Measurements from ENCODE around the gene PNMA8A.

The PNMA8A gene

DNA sequence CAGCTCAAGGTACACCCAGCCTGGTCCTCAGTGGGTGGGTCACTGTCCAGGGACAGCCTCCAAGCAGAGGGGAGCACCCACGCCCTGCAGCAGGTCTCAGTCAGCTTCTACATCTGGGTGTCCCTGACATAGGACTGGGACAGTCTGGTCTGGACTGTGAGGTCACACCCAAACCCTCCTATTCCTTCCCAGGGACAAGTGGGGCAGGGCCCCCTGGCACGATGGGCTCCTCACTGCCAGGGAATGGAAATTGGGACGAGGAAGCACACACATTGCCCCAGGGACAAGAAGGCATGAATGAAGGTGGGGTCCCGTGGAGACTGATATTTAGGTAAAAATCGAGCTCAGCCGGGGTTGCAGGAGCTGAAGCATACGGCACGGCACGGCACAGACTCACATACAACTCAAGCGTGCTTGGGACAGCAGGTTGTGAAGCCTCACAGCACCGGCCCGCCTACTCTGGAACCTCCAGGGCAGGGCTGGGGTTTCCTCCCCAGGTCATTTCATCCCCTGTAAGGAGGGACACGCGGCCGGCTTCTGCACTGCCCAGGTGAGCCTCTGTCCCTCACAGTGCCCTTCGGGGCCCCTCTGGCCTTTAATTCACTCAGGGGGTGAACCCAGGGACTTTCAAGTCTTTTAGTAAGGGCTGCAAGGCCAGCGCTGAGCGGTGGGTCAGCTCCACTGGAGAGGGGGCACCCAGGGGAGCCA is 20.8 kb upstream of the PNMA8A start:
- DNase-seq = no peak

DNA sequence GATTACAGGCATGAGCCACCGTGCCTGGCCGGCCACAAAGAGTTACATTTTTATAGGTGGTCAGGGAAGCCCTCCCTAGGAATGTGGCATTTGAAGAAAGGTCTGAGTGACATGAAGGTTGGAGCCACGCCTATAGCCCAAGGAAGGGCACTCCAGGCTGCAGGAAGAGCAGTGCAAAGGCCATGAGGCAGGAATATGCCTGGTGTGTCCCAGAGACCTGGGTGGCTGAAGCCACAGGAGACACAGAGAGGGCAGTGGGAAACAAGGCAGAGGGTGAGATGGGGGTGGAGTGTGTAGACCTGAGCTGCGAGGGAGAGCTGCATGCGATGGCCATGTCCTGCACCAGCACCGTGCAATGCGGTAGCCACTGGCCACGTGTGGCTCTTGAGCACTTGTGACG is 19.4 kb upstream of the PNMA8A start:
- DNase-seq = no peak

DNA sequence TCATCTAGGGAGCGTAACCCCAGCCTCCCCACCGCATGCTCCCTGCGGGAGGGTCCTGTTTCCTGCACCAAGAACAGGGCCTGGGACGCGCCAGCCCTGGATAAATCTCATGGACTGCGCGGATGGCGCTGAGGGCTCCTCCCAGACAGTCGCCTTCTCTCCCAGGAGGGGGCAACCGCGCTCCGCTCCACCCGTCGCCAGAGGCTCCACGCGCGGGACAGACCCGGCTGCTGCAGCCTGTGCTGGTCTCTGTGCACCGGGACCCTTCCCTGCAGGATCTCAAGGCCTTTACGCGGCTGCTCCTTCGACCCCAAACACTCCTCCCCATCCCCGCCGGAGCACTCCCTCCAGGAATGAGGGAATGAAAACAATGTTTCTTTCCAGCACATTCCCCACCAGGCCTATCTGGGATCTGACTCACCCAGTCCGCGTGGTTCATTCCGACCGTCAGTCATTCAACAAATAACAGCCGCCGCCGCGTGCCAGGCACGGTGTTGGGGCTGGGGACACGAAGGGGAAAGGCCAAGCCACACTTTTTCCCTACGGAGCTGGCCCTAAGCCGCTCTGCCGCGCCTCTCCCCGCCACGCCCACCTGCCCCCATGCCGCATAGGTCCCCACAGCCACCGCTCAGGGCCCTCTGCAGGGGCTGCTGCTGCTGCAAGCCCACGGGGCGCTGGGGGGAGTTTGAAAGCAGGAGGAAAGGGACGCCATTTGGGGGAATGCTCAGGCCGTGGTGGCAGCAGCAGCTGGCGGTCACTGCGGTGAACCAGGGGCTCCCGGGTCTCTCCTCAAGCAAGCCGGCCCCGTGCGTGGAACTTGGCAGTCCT is 18.3 kb upstream of the PNMA8A start:
- DNase-seq = no peak

DNA sequence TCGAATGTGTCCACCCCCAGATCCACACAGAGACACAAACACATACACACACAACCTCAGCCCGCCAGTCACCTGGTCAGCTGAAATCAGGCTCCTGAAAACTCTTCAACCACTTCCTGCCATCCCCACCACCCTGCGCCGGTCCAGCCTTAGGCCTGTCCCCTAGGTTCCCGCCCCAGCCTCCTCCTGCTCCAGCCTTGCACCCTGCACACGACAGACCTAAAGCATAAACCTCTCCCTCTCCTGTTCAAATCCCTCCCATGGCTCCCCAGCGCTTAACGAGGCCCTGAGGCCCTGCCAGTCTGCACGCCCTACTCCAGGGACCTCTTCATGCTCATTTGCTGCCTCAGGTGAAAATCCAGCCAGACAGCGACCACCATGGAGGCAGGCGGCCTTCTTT is 17.2 kb upstream of the PNMA8A start:
- no peak for DNase-seq

DNA sequence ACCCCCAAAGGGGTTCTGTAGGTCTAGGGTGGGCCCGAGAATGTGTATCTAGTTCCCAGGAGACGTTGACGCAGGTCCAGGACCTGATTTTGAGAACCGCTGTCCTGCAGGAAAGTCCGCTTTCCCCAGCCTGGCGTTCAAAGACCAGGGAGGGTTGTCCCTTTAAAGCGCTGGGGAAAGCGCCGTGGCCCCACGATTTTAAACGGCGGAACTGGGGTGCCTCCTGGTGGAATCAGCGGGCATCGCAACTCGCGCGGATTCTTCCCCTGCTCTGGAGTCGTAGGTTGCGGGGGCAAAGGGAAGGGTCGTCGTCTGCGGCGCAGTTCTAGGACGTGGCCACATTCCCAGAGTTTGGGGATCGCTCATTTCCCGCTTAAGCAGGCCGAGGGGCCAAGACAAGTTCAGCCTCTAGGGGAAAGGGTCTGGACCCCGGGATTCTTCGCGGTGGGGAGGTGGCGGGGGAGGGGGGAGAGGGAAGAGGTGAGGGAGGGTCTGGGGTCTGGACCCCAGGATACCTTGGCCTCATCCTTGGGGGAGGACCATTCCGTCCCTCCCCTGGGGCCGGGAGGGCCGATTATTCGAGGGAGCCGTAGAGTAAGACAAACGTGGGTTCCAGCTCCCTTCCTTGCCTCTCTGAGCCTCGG is 16.6 kb upstream of the PNMA8A start:
- peak; percentile 90 for DNase-seq

DNA sequence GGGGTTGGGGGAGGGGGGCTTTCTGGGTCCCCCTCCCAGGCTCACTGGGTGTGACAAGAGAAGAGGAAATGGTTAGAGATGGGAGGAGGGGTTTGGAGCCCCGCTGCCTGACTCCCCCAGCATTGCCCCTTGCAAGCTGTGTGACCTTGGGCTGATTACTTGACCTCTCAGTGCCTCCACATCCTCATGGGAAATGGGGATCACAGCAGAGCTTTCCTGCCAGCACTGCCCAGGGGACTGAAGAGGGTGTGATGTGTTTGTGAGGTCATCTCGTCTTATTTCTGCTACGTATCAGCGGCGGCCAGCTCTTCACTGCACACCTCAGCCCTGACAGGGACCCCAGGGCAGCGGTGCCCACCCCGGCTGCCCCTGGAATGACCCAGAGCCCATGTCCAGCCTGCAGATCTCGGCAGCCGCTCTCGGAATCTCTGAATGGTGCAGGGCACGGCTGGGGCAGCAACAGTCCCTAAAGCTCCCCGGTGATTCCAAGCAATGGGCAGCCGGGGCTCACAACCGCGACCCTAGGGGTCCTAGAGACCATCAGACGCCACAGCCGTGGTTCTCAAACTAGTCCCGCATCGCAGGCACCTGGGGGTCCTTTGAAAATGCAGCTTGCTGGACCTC is 15.9 kb upstream of the PNMA8A start:
- DNase-seq = no peak

DNA sequence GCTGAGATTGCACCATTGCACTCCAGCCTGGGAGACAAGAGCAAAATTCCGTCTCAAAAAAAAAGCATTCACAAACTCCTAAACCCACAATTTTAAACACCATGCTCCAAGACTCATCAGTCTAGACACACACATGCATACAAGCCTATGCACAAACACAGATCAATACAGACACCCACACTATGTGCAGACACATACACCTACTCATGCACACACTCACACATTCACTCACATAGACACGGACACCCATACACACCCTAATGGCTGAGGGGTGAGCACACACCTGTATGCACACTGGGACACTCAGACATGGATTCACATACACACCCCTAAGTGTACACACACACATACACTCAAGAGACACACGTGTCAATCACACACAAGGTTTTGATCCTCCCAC is 15.0 kb upstream of the PNMA8A start:
- DNase-seq = no peak

DNA sequence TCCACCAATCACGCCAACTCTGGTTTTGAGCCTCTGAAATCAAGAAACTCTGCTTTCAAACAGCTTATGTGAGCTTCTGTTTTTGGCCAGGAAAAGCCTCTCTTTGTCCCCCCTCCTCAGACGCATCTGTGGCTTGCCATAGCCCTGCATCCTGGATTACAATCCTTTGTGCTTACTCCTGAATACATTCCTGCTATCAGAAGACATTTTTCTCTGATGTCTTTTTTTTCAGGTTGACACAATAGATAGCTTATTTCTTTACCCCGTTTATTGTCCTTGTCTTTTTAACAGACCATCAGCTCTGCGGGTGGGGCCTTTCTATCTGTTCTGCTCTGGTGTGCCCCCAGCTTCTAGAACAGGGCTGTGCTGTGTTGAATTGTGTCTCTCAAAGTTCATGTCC is 13.3 kb upstream of the PNMA8A start:
- no peak for DNase-seq

DNA sequence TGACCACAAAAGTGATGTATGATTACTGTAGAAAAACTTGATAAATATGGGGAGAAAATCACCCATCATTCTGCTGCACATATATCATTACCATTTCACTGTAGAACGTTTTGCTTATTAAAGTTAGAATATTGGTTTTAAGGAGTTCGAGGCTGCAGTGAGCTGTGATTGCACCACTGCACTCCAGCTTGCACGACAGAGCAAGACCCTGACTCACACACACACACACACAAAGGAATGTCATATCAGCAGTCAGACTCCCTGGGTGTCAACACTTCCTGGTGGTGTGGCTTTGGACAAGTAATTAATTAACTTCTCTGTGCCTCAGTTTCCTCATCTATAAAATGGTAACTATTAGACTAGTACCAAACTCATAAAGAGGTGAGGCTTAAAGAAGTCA is 11.3 kb upstream of the PNMA8A start:
- DNase-seq = no peak

DNA sequence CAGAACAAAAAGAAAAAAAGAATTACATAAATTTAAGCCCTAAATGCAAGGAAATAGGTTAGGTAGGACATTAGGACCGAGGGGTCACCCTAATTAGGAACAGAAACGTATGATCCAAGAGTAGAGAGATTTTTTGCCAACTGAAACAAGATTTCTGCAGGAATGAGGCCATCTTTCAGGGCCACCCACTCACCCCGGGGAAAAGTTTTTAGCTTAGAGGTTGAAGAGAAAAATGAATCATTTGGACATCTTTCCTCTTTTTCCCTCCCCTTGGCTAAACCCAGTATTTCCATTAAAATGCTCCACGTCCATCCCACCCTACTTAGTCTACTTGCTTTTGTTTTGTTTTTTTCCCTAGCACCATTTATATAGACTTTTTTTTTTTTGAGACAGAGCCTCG is 10.6 kb upstream of the PNMA8A start:
- no peak for DNase-seq

DNA sequence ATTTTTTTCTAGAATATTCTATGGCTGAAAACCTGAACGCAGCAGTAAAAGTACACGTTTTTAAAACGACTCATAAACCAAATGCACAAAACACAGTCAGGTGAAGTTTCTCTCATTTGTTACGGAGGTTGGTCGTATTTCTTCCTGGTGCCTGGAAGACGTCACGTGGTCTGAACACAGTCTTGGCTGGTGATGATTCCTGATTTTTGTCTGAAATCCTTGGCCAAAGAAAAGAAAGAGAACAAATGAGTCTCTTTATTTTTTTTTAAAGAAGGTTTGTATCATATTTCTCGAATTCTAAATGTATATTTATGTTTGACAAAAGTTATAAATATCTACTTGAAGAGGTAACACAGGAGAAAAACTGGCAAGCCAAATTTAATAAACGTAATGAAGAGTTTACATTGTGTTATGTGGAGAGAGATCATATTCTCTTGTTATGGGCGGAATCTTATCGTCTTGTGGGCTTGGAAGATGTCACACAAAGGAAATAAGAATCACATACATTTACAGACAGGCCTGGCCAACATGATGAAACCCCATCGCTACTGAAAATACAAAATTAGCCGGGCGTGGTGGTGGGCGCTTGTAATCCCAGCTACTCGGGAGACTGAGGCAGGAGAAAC is 10.0 kb upstream of the PNMA8A start:
- DNase-seq = no peak

DNA sequence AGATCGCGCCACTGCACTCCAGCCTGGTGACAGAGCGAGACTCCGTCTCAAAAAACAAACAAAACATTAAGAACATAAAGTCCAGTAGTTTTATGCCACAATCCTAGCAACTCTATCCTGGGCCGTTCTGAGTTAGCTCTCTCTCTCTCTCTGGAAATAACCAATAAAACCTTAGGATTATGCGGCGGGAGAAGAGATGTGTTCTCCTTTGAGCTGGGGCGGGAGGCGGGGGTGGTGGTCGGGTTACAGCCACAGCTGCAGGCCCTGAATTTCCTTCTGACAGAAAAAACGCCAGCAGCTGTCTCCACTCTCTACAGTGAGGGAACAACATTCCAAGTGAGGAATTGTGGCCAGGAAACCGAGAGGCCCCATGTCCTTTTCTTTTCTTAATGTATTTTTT is 9.1 kb upstream of the PNMA8A start:
- no peak for DNase-seq

DNA sequence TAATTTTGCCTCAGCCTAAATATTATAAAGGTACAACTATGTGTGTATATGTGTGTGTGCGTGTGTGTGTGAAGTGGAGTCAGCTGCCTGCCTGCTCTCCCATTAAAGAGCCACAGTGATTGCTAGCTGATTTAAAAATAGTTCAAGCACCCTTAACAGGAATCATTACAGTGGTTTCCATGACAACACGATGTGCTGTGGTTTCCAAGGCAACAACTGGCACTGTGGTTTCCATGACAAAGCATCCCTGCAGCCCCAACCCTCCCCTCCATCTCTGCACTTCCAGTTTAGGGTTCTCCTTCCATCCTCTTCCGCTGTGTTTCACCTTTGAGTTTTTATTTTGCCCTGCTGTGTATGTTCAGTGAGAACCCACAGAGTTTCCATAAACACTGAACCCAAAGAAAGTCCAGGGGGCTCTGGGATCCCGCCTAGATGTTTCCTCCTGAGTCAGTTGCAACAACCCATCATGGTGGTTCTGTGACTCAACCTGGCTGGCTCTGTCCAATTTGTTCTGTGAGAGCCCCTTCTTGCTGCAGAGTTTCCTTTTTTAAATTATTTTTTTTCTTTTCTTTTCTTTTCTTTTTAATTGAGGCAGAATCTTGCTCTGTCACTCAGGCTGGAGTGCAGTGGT is 7.1 kb upstream of the PNMA8A start:
- DNase-seq = no peak

DNA sequence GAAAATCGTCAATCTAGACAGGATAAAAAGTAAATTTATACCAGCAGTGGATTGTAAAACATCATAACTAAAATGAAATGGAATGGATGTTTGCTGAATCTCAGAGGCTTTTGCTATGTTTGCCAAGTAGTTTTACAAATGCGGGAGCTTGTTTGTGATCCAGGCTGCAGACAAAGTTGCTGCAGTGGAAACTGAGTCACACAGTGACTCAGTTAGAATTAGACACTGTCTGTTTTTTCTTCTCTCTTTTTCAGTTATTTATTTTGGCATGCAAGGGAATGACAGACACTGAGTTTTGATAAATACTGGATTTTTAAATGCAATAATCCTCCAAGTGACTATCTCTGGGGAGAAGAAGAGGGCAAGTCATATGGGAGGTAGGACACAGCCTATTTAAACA is 4.6 kb upstream of the PNMA8A start:
- DNase-seq = no peak

DNA sequence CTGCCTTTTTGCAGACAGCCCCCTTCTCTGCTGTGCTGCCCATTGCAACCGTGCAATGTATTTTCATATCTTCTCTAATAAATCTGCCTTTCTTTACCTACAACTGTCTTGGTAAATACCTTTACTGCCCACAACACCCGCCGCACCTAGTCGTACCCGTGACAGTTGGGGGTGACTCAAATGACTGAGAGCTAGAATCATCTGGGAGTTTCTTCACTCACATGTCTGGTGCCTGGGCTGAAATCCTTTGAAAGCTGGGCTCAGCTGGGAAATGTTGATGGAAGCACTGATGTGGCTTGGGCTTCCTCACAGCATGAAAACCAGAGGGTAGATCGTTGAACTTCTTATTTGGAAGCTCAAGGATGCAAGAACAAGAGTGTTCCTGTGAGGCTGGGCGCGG is 2.8 kb upstream of the PNMA8A start:
- no peak for DNase-seq

DNA sequence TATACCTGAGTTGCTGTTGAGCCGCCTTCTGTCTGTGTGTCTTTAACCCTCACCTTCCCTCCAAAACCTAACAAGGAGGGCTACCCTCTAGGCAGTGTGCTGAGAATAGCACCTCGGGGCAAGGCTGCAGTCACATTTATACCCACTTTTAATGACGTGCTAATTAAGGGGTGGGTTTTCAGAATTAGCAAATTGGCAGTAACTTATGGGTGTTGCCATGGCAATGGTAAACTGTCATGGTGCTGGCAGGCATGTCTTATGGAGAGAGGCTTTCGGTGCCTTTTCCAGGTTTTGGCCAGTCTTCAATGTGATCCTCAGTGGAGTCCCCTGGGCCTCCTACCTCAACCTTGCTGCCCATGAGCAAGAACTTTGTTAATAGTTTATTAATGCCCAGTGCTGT is 1.2 kb upstream of the PNMA8A start:
- DNase-seq = no peak

DNA sequence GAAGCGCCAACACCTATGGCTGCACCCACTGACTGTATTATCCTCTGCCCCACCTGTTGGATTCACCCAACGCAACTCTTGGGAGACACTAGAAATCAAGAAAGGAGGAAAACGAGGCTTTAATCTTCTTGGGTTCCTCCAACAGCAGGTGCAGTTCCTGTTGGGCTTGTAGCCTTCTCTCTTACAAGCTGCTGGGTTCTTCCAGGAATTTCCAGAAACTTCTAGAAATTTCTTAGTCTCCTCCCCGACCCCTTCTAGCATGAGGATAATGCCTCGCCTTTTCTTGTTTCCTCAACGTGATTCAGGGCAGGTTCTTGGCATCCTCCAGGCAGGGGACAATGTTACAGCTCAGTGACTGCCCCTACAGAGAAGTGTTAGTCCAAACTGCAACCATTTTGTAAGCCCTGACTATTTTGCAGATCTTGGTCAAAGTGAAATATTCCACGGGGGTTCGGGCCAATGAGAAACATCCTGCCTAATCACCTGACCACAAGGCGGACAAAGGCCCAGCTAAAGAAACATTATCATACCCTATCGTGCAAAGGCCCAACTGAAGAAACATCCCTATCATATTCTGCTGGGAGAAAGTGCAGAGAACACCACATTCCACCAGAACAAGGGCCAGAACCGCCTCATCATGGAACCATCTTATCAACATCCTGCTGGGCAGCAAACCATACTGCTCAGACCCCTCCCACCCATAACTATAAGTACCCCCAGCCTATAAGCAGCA is 614 bp upstream of the PNMA8A start:
- DNase-seq = no peak

DNA sequence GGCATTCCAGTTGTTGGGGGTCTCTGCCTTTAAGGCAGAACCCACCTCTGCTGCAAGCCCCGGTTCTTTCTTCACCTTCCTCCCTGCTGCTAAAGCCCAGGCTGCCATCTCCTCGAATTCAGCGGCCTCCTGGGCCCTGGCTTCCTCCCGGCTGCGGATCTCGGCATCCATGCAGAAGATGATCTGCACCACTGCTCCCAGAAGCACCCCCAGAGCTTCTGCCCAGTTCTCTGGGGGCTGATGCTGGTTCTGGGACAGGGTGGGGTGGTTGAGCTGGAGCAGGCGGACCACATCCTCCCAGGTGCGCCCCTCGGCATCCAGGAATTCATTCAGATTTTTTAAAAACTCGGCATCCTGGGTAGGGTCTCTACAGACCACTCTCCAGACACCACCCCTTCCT is 987 bp downstream of the PNMA8A start:
- DNase-seq = no peak

DNA sequence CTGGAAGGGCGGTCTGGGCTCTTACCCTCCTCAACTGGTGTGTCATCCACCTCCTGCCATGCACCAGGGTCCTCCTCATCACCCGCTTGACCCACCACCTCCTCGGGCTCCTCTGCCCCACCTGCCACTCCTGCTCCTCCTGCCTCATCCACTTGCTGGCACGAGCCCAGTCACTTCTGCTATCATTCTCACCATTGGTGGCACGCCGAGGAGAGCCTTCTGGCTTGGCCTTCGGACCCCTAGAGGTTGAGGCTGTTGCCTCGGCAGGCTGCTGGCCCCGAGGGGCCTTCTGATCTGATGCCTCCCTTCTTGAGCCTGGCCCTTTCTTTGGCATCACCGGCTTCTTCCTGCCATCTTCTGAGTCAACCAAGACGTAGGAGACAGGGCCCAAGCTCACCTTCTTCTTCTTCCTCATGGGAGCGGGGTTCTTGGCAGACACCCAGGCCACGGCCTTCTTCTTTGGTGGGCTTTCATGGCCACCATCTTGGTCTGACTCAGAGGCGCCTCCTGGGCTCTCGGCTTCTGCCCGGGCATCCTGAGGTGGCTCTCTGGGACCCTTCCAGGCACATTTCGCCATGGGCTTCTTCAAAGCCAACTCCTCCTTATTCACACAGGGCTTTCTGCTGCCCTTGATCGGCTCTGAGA is 1.7 kb downstream of the PNMA8A start:
- DNase-seq = no peak

DNA sequence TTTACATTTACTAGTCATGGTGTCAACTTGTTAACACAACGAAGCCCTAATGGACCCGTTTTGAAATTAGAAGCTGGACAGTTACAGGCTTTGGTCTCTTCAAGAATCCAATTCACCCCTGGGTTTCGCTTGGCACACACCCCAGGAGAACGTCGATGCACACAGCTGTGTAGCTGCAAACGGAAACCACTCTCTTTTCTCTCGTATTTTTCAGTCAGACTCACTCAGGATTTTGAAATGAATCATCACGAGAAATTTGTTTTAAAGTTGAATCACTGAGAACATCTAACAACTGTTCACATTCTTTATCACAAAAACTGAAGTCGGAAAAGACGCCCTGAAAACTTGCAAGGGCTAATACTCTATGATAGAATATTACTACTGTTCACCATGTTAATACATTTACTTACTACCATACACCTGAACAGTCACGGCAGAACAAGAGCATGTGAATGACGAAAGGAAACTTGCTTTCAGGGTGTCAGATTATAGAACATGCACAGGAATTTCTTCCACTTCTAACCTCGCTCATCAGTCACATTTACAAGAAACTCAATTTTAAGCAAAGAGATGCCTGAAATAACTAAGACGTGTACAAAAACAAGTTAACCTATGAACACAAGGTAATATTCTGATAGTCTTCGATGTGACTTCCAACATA is 4.7 kb downstream of the PNMA8A start:
- DNase-seq = no peak

DNA sequence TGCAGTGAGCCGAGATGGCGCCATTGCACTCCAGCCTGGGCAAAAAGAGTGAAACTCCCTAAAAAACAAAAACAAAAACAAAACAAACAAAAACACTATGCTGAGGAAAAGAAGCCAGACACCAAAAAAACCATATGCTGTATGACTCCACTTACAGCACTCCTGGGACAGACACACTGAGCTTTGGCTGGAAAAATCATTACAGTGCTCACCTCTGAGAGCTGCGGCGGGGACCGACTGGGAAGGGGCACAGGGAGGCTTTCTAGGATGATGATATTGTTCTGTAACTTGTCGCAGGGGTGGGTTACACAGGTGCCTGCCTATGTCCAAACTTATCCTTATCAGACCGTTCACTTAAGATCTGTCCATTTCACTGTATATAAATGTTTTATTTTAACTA is 7.8 kb downstream of the PNMA8A start:
- no peak for DNase-seq

Data from activated effector memory CD4-positive, alpha-beta T cell treated with anti-CD3 and anti-CD28 coated beads, Interleukin-2, amount 50 U/mL, for 16 hours (primary cell).